Peyer's patch (tissue), 4 donors: ENCODE measurements around the gene MTG2.

ENCODE experiments used
- POLR2A ChIP-seq, 2 donors: fragments of 450-650 bp; IDR thresholded peaks; one replicate each; pipeline ENCODE4 v1.5.1; 2017; ENCODE audit warnings: antibody characterized with exemption in 2 of 2, mild to moderate bottlenecking in 2 of 2, moderate library complexity in 2 of 2
- TF ChIP-seq, protein P1 (sequence below), 6 experiments: fragments of 450-650 bp in 4 of 6; fragments of 200-600 bp in 2 of 6; sonication (generic) in 1 of 6; IDR thresholded peaks; one replicate each; pipeline ENCODE4 v1.5.1; 2017 to 2019; ENCODE audit warnings: antibody characterized with exemption in 6 of 6, mild to moderate bottlenecking in 3 of 6, moderate library complexity in 1 of 6

DNA sequence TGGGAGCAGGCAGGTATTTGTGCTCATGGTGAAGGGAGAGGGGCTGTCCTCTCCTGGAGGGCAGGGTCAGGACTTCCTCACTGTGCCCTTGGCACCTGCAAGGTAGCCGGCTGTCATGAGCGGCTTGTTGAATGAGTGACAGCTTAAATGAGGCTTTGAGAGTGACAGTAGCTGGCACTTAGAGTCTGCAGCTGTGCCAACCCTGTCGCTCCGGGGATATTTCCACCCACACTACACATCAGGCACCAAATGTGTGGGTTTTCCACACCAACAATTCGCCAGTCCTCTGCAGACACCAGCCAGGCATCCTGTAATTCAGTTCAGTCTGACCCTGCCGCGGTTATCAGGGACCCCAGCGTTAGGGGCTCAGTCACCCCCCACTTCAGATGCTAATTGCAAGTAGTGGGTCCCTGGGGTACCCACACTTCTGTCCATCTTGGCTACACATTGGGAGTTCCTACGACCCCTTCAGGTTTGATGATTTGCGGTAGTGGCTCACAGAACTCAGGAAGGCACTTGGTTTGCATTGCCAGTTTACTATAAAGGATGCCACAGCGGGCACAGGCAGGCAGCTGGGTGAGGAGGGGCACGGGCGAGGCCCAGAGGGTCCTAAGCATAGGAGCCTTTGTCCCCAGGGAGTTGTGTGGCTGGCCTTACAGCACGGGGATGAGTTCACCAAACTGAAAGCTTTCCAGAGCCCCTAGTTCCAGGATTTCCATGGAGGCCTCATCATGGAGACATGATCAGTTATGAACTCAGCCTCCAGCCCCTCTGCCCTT lies 9.1 kb downstream of the MTG2 start:
- TF ChIP-seq, protein P1, sequence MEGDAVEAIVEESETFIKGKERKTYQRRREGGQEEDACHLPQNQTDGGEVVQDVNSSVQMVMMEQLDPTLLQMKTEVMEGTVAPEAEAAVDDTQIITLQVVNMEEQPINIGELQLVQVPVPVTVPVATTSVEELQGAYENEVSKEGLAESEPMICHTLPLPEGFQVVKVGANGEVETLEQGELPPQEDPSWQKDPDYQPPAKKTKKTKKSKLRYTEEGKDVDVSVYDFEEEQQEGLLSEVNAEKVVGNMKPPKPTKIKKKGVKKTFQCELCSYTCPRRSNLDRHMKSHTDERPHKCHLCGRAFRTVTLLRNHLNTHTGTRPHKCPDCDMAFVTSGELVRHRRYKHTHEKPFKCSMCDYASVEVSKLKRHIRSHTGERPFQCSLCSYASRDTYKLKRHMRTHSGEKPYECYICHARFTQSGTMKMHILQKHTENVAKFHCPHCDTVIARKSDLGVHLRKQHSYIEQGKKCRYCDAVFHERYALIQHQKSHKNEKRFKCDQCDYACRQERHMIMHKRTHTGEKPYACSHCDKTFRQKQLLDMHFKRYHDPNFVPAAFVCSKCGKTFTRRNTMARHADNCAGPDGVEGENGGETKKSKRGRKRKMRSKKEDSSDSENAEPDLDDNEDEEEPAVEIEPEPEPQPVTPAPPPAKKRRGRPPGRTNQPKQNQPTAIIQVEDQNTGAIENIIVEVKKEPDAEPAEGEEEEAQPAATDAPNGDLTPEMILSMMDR (IDR thresholded peaks at IDR 0.05) = no peak
- no peak for TF ChIP-seq POLR2A (IDR thresholded peaks at IDR 0.05)
